Inflammatory macrophage treated with lipopolysaccharide for 4 hours (primary cell): ENCODE results near the gene TMEM69.
"Not testable (repeated sequence)": the region's sequence is repeated elsewhere in the genome, so short reads cannot be mapped to it uniquely, and the experiment has no call there.

Source experiments
- DNase-seq: peaks from one replicate; pipeline ENCODE4 v3.0.0-alpha.2; 2020

Gene TMEM69

GRCh38 chr1:45678489-45678888 is 9.5 kb upstream of the TMEM69 start:
- no peak for DNase-seq

GRCh38 chr1:45679123-45679522 is 8.9 kb upstream of the TMEM69 start:
- no peak for DNase-seq

GRCh38 chr1:45682942-45683341 is 5.0 kb upstream of the TMEM69 start:
- no peak for DNase-seq

GRCh38 chr1:45684402-45684801 is 3.6 kb upstream of the TMEM69 start:
- DNase-seq = no peak

GRCh38 chr1:45685308-45686014 is 2.5 kb upstream of the TMEM69 start:
- DNase-seq = peak; percentile 48

- peak; percentile 31 for DNase-seq
Observed at GRCh38 chr1:45686015-45686287, 2.0 kb upstream of the TMEM69 start.

GRCh38 chr1:45686288-45687013 is 1.5 kb upstream of the TMEM69 start, which contains the start of gene GPBP1L1:
TSS of gene GPBP1L1 (minus strand) at chr1:45686533. CDS start at chr1:45659087, 27,446 bp downstream.
- DNase-seq = peak; percentile 98

GRCh38 chr1:45687014-45687753 is 797 bp upstream of the TMEM69 start:
- DNase-seq = peak; percentile 100

- not testable (repeated sequence) for DNase-seq
Observed at GRCh38 chr1:45693811-45694210, 5.8 kb downstream of the TMEM69 start.

GRCh38 chr1:45694823-45695222 is 6.8 kb downstream of the TMEM69 start:
- DNase-seq = no peak

- DNase-seq = no peak
Observed at GRCh38 chr1:45704637-45705036, 16.7 kb downstream of the TMEM69 start.

GRCh38 chr1:45713711-45714110 is 25.7 kb downstream of the TMEM69 start:
- DNase-seq = no peak

GRCh38 chr1:45716700-45717099 is 28.7 kb downstream of the TMEM69 start:
- no peak for DNase-seq

- DNase-seq = not testable (repeated sequence)
Observed at GRCh38 chr1:45717386-45717785, 29.4 kb downstream of the TMEM69 start.

GRCh38 chr1:45718289-45718688 is 30.3 kb downstream of the TMEM69 start:
- DNase-seq = no peak

- no peak for DNase-seq
Observed at GRCh38 chr1:45721207-45721606, 33.2 kb downstream of the TMEM69 start.

- peak; percentile 72 for DNase-seq
Observed at GRCh38 chr1:45722809-45723208, 34.8 kb downstream of the TMEM69 start.

- DNase-seq = peak; percentile 0
Observed at GRCh38 chr1:45723248-45723930, 35.4 kb downstream of the TMEM69 start.

- not testable (repeated sequence) for DNase-seq
Observed at GRCh38 chr1:45726007-45726406, 38.0 kb downstream of the TMEM69 start.

- DNase-seq = peak; percentile 54
Observed at GRCh38 chr1:45730075-45730779, 42.2 kb downstream of the TMEM69 start.

- no peak for DNase-seq
Observed at GRCh38 chr1:45730780-45731319, 42.9 kb downstream of the TMEM69 start.

GRCh38 chr1:45739137-45739536 is 51.2 kb downstream of the TMEM69 start:
- no peak for DNase-seq
